Glomerular visceral epithelial cell (primary cell): ENCODE data around the gene G6PC3.

ENCODE experiments used
- DNase-seq: peaks from one replicate; pipeline ENCODE4 v3.0.0-alpha.2; 2016; ENCODE audit errors: extremely low spot score

Gene G6PC3

GRCh38 chr17:44123356-44124117 is 53.0 kb downstream of the G6PC3 start, which contains the start of gene HDAC5:
Gene HDAC5, minus strand, starts transcription at chr17:44123641. Its CDS starts 6,126 bp downstream, at chr17:44117515.
- DNase-seq = peak; percentile 96

GRCh38 chr17:44124118-44124438 is 53.5 kb downstream of the G6PC3 start:
- DNase-seq = no peak
